Psoas muscle (tissue), 8 donors: ENCODE data around the gene ABCC6. TPM values are rescaled to one million over a fixed set of nuclear protein-coding genes. Genes with fewer than 3 reads are reported as not detected.

Experiments used
- ATAC-seq, 4 donors: fragments of 200-7000 bp; cut with Tn5 transposase; one replicate each; pipeline ENCODE4 v1.9.1; 2020; ENCODE audit warnings: moderate library complexity in 3 of 4, mild to moderate bottlenecking in 2 of 4
- DNase-seq, 2 donors: peaks; one replicate each; pipeline ENCODE4 v3.0.0-alpha.2; 2020
- H3K27ac ChIP-seq: fragments of 200-600 bp; one replicate; pipeline ENCODE4 v1.8.0; 2022
- H3K27me3 ChIP-seq, 3 donors: fragments of 200-600 bp in 1 of 3; one replicate each; pipeline versions ENCODE4 v1.6.1 to v1.8.0; 2013 to 2022; ENCODE audit warnings: low read length in 2 of 3, mild to moderate bottlenecking in 2 of 3, moderate library complexity in 1 of 3; ENCODE audit not compliant: insufficient read depth in 3 of 3
- H3K36me3 ChIP-seq, 2 donors: fragments of 200-600 bp in 1 of 2; one replicate each; pipeline versions ENCODE4 v1.6.1 to v1.8.0; 2013 to 2022; ENCODE audit warnings: low read depth in 1 of 2, mild to moderate bottlenecking in 1 of 2, moderate library complexity in 1 of 2; ENCODE audit not compliant: insufficient read depth in 1 of 2
- H3K4me1 ChIP-seq: fragments of 200-600 bp; one replicate; pipeline ENCODE4 v1.8.0; 2022
- H3K4me3 ChIP-seq: fragments of 200-600 bp; one replicate; pipeline ENCODE4 v1.8.0; 2022; ENCODE audit warnings: mild to moderate bottlenecking
- H3K9me3 ChIP-seq: fragments of 200-600 bp; one replicate; pipeline ENCODE4 v1.8.0; 2022
- WGBS, 3 donors: extraction: QIAGEN DNeasy Blood & Tissue Kit; methylation state at CpG; one replicate each; pipeline versions ENCODE4 v1.1.6 to v1.1.7; 2013; 5-methylcytosine and 5-hydroxymethylcytosine counted together
- intact Hi-C, 2 donors: fragments of 100-400 bp; cut with DNase I; formaldehyde crosslinking; loops; one replicate each; pipeline versions ENCODE4 v1.11.0 to v1.14.2; 2022
- polyA plus RNA-seq, 3 donors: library from polyadenylated mRNA; stranded (reverse); fragments of 200-250 nt; gene quantifications; one replicate each; pipeline ENCODE4 v1.2.3, GENCODE V29; 2013
- total RNA-seq, 4 donors: library from RNA; stranded (reverse); fragmentation: NEBNext Ultra II Directional in 2 of 4; extraction: Animal tissue kit (Norgen Biotek cat#: 25700) in 2 of 4; gene quantifications; one replicate each; pipeline versions ENCODE4 v1.2.1 to v1.2.4, GENCODE V29; 2021 to 2023
- TF ChIP-seq, protein P1 (sequence below): fragments of 200-600 bp; IDR thresholded peaks from one replicate; pipeline ENCODE4 v1.8.0; 2022; ENCODE audit warnings: antibody characterized with exemption
- donor health status: healthy with polysubstance abuse.
- donor health status: DM: no; HTN: no; CAD: no; lungs with moderate emphysema.
- donor health status: Bipolar disorder and iron deficiency.
- donor health status: healthy.
- donor health status: DM: yes; HTN: yes; CAD: no.
- donor health status: DM: no; HTN: no; CAD: no.
- donor health status: DM: no; HTN: no; CAD: no.
- donor health status: DM: yes; HTN: yes; CAD: no.

Gene ABCC6
- total and polyA plus RNA-seq, 7 donors, result 0.06 to 3.0 (median 0.32) TPM

GRCh38 chr16:16189842-16190241 is 33.5 kb downstream of the ABCC6 start:
- H3K36me3 ChIP-seq, result no peaks in the 10 kb centered on the region
- H3K9me3 ChIP-seq, result no peaks in the 10 kb centered on the region
- DNase-seq (no peak), ATAC-seq (no peak)
- H3K4me3 ChIP-seq, result no peak overlapping the region
- TF ChIP-seq, protein P1, sequence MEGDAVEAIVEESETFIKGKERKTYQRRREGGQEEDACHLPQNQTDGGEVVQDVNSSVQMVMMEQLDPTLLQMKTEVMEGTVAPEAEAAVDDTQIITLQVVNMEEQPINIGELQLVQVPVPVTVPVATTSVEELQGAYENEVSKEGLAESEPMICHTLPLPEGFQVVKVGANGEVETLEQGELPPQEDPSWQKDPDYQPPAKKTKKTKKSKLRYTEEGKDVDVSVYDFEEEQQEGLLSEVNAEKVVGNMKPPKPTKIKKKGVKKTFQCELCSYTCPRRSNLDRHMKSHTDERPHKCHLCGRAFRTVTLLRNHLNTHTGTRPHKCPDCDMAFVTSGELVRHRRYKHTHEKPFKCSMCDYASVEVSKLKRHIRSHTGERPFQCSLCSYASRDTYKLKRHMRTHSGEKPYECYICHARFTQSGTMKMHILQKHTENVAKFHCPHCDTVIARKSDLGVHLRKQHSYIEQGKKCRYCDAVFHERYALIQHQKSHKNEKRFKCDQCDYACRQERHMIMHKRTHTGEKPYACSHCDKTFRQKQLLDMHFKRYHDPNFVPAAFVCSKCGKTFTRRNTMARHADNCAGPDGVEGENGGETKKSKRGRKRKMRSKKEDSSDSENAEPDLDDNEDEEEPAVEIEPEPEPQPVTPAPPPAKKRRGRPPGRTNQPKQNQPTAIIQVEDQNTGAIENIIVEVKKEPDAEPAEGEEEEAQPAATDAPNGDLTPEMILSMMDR, result no peak
- intact Hi-C loops, result loop anchor here in 1 of 2 donors (5.0 to 10.0 kb wide), 2 partner anchors 38 to 425 kb away; no protein-coding TSS in a partner anchor
- no peaks in the 10 kb centered on the region for H3K4me1 ChIP-seq
- H3K27me3 ChIP-seq, result no peaks in the 10 kb centered on the region
- 64 to 73% (median 73%) methylated on average over 8 of the region's 8 CpGs for WGBS, 3 donors
- no peak overlapping the region for H3K27ac ChIP-seq

- no peak for ATAC-seq
- TF ChIP-seq, protein P1, result no peak
These were observed 34.5 kb downstream of the ABCC6 start for GRCh38 chr16:16188827-16189226.

GRCh38 chr16:16186820-16187219 is 36.5 kb downstream of the ABCC6 start:
- Histone ChIP-seq H3K27ac (no peak overlapping the region), H3K36me3 (no peaks in the 10 kb centered on the region), H3K27me3 (no peaks in the 10 kb centered on the region), H3K4me3 (no peak overlapping the region), H3K9me3 (no peaks in the 10 kb centered on the region), H3K4me1 (no peaks in the 10 kb centered on the region)
- TF ChIP-seq, protein P1, result no peak
- 89 to 94% (median 90%) methylated on average over 11 of the region's 11 CpGs for WGBS, 3 donors
- DNase-seq, result no peak
- intact Hi-C loops, result loop anchor here in 1 of 2 donors (5.0 kb wide), 1 partner anchor 35 kb away; no protein-coding TSS in a partner anchor
- ATAC-seq, result no peak

More at GRCh38 chr16:16188827-16189226, 34.5 kb downstream of the ABCC6 start:
- H3K9me3 ChIP-seq, result no peaks in the 10 kb centered on the region
- H3K27ac ChIP-seq, result no peak overlapping the region
- intact Hi-C loops, result loop anchor here in 1 of 2 donors (5.0 kb wide), 1 partner anchor 37 kb away; no protein-coding TSS in a partner anchor
- 86 to 90% (median 89%) methylated on average over 13 of the region's 13 CpGs for WGBS, 3 donors
- no peak for DNase-seq
- H3K36me3 ChIP-seq, result no peaks in the 10 kb centered on the region
- H3K27me3 ChIP-seq, result no peaks in the 10 kb centered on the region
- H3K4me3 ChIP-seq, result no peak overlapping the region
- H3K4me1 ChIP-seq, result no peaks in the 10 kb centered on the region

DNA sequence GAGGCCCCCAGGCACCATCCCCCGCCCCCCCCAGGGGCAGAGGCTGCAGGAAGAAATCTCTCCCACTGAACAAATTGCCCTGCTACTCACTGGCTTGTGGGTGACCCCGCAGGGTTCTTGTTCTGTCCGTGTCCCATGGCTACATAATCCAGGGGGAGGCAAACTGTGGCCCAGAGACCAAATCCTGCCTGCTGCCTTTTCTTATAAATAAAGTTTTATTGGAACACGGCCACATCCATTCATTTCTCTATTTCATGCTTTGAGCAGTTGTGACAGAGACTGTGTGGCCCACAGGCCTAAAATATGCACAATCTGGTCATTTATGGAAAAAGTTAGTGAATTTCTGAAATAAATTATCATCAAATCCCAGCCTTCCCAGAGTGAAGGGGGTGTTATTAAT is 38.2 kb downstream of the ABCC6 start:
- no peak overlapping the region for H3K27ac ChIP-seq
- TF ChIP-seq, protein P1, result no peak
- WGBS, 3 donors, result 69 to 74% (median 73%) methylated on average over 4 of the region's 4 CpGs

DNA sequence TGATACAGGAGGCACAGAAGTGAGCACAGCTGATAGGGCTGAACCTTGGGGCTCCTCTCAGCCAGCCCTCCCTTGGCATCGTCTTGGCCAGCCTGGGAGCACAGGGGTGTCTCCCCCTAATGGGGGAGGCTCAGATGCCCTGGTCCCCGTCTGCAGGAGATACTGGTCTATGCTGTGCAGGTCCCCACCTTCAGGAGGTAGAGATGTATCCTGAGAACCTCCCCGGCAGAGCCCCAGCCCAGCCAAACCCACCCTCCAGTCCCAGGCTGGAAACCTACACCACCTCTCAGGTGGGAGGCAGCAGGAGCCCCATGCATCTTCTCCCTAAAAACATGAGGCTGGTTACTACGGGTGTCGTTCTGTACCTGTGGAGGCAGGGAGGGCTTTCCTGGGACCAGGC is 38.7 kb downstream of the ABCC6 start:
- ATAC-seq (no peak), DNase-seq (no peak)
- H3K27me3 ChIP-seq, result no peaks in the 10 kb centered on the region
- H3K27ac ChIP-seq, result no peak overlapping the region
- no peaks in the 10 kb centered on the region for H3K9me3 ChIP-seq
- H3K4me3 ChIP-seq, result no peak overlapping the region
- intact Hi-C loops, result no loop called here
- WGBS, 3 donors, result 84 to 86% (median 86%) methylated on average over 5 of the region's 5 CpGs
- TF ChIP-seq, protein P1, result no peak
- H3K4me1 ChIP-seq, result no peaks in the 10 kb centered on the region
- no peaks in the 10 kb centered on the region for H3K36me3 ChIP-seq

More for the DNA sequence above, 38.2 kb downstream of the ABCC6 start:
- intact Hi-C loops, result loop anchor here in 1 of 2 donors (5.0 kb wide), 1 partner anchor 33 kb away; no protein-coding TSS in a partner anchor
- DNase-seq, result no peak
- no peaks in the 10 kb centered on the region for H3K27me3 ChIP-seq
- H3K9me3 ChIP-seq, result no peaks in the 10 kb centered on the region
- no peaks in the 10 kb centered on the region for H3K36me3 ChIP-seq
- no peaks in the 10 kb centered on the region for H3K4me1 ChIP-seq
- no peak overlapping the region for H3K4me3 ChIP-seq
- ATAC-seq, result no peak
